Colonic mucosa (tissue), 4 donors: Measurements from ENCODE around the gene CCM2. TPM values are rescaled to one million over a fixed set of nuclear protein-coding genes. Genes with fewer than 3 reads are reported as not detected.

ENCODE experiments used
- DNase-seq: peaks from one replicate; pipeline ENCODE4 v3.0.0-alpha.2; 2020
- H3K27ac ChIP-seq: fragments of 200-600 bp; one replicate; pipeline ENCODE4 v1.8.0; 2021
- H3K27me3 ChIP-seq: fragments of 200-600 bp; one replicate; pipeline ENCODE4 v1.8.0; 2021
- H3K36me3 ChIP-seq: fragments of 200-600 bp; one replicate; pipeline ENCODE4 v1.8.0; 2021
- H3K4me1 ChIP-seq: fragments of 200-600 bp; one replicate; pipeline ENCODE4 v1.8.0; 2021; ENCODE audit warnings: mild to moderate bottlenecking
- H3K4me3 ChIP-seq: fragments of 200-600 bp; one replicate; pipeline ENCODE4 v1.8.0; 2021
- H3K9ac ChIP-seq, 2 donors: one replicate each; pipeline ENCODE4 v1.7.0; 2013; ENCODE audit warnings: control low read depth in 2 of 2, low read depth in 2 of 2, low read length in 2 of 2
- H3K9me3 ChIP-seq: fragments of 200-600 bp; one replicate; pipeline ENCODE4 v1.8.0; 2021
- intact Hi-C: fragments of 100-400 bp; cut with DNase I; formaldehyde crosslinking; loops from one replicate; pipeline ENCODE4 v1.14.1; 2022
- total RNA-seq, 2 donors: library from RNA; stranded (reverse); fragmentation: NEBNext Ultra II Directional in 1 of 2; extraction: Animal tissue kit (Norgen Biotek cat#: 25700) in 1 of 2; gene quantifications; one replicate each; pipeline ENCODE4 v1.2.1, GENCODE V29; 2021
- TF ChIP-seq, protein P1 (sequence below): fragments of 200-600 bp; IDR thresholded peaks from one replicate; pipeline ENCODE4 v1.8.0; 2022; ENCODE audit warnings: antibody characterized with exemption, mild to moderate bottlenecking
- donor health status: healthy.
- donor health status: DM: no; HTN: no; CAD: no.
- donor health status: DM: no; HTN: no; CAD: no.

The CCM2 gene
- total RNA-seq, 2 donors from 2014 or later = 34.8 to 38.0 TPM

- no peak overlapping the region for H3K27ac ChIP-seq
- intact Hi-C loops = loop anchor here (5.0 to 10.0 kb wide), 2 partner anchors 135 to 513 kb away; partner anchors contain the start of gene OGDH
- no peak overlapping the region for H3K4me3 ChIP-seq
- H3K9me3 ChIP-seq = no peaks in the 10 kb centered on the region
- TF ChIP-seq, protein P1, sequence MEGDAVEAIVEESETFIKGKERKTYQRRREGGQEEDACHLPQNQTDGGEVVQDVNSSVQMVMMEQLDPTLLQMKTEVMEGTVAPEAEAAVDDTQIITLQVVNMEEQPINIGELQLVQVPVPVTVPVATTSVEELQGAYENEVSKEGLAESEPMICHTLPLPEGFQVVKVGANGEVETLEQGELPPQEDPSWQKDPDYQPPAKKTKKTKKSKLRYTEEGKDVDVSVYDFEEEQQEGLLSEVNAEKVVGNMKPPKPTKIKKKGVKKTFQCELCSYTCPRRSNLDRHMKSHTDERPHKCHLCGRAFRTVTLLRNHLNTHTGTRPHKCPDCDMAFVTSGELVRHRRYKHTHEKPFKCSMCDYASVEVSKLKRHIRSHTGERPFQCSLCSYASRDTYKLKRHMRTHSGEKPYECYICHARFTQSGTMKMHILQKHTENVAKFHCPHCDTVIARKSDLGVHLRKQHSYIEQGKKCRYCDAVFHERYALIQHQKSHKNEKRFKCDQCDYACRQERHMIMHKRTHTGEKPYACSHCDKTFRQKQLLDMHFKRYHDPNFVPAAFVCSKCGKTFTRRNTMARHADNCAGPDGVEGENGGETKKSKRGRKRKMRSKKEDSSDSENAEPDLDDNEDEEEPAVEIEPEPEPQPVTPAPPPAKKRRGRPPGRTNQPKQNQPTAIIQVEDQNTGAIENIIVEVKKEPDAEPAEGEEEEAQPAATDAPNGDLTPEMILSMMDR = no peak
- DNase-seq = no peak
- H3K9ac ChIP-seq = no peak overlapping the region
- H3K36me3 ChIP-seq = no peaks in the 10 kb centered on the region
- no peaks in the 10 kb centered on the region for H3K27me3 ChIP-seq
- no peaks in the 10 kb centered on the region for H3K4me1 ChIP-seq
Observed at GRCh38 chr7:45117582-45117981, 117.6 kb downstream of the CCM2 start.

GRCh38 chr7:45118292-45118691 is 118.3 kb downstream of the CCM2 start:
- Histone ChIP-seq H3K27ac (no peak overlapping the region), H3K4me3 (no peak overlapping the region), H3K27me3 (no peaks in the 10 kb centered on the region), H3K36me3 (no peaks in the 10 kb centered on the region), H3K9ac (no peak overlapping the region), H3K9me3 (no peaks in the 10 kb centered on the region), H3K4me1 (no peaks in the 10 kb centered on the region)
- intact Hi-C loops = loop anchor here (5.0 to 10.0 kb wide), 2 partner anchors 136 to 513 kb away; partner anchors contain the start of gene OGDH
- TF ChIP-seq, protein P1 = no peak
- DNase-seq = no peak

GRCh38 chr7:45118889-45119331 is 118.9 kb downstream of the CCM2 start:
- Histone ChIP-seq H3K9ac (no peak overlapping the region), H3K36me3 (no peaks in the 10 kb centered on the region), H3K4me1 (no peaks in the 10 kb centered on the region), H3K4me3 (no peak overlapping the region), H3K27ac (no peak overlapping the region), H3K27me3 (no peaks in the 10 kb centered on the region), H3K9me3 (no peaks in the 10 kb centered on the region)
- TF ChIP-seq, protein P1 = no peak
- no peak for DNase-seq
- intact Hi-C loops = loop anchor here (5.0 to 10.0 kb wide), 2 partner anchors 137 to 514 kb away; partner anchors contain the start of gene OGDH

DNA sequence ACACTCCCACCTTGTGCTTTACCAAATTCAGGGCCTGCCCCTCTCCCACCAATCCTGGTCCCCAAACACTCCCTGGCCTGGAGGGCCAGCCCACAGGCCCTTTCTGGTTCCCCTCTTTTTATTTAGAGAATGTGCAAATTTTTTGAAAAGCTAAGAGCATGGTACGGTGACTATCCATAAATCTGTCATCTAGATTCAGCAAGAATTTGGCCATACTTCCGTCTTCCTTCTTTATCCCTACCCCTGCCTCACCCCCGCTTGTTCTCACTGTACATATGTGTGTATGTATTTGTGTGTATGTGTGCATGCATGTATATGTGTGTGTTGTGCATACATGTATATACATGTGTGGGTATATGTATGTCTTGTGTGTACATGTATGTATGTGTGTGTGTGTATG is 119.5 kb downstream of the CCM2 start:
- TF ChIP-seq, protein P1 = no peak
- no peaks in the 10 kb centered on the region for H3K36me3 ChIP-seq
- H3K27ac ChIP-seq = no peak overlapping the region
- no peaks in the 10 kb centered on the region for H3K9me3 ChIP-seq
- no peak overlapping the region for H3K4me3 ChIP-seq
- no peak overlapping the region for H3K9ac ChIP-seq
- no peak for DNase-seq
- no peaks in the 10 kb centered on the region for H3K4me1 ChIP-seq
- H3K27me3 ChIP-seq = no peaks in the 10 kb centered on the region
- intact Hi-C loops = loop anchor here (5.0 to 10.0 kb wide), 2 partner anchors 137 to 515 kb away; partner anchors contain the start of gene OGDH

DNA sequence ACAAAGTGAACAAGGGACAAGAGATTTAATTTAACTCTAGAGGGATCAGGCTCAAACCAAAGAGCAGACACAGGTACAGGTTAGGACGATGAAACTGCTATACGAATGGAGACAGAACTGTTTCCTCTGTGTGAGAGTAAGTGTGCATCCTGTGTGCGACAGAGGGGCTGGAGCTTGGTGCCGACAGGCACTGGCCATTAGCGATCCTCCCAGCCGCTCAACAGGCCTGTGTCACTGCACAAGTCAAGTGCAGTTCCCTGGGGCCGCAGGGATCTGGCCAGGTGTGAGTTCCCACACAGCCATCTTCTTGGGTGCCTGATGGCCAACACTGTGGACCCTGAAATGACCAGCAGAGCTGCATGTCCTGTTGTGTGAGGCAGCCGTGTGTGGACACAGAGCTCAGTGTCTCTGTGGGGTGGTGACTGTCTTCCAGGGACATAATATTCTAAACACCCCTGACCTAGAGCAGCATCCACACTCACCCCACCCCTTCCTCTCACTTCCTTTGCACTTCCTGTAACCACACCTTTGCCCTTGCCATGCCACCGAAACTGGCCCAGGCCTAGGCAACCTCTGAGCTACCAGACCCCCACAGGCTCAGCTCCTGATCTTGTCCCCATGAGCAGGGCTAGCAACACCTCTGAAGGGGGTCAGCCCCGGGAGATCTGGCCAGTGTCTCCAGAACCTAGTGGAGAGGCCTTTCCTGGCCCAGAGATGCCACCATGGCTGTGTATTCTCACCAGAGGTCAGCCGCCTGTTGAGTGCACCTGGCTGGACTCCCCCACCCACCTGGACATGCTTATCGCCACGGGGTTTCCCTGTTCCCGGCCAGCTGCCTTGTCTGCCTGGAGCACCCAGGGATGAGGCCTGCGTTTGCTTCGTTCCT is 123.2 kb downstream of the CCM2 start:
- Histone ChIP-seq H3K9me3 (no peaks in the 10 kb centered on the region), H3K27ac (no peak overlapping the region), H3K9ac (no peak overlapping the region), H3K36me3 (no peaks in the 10 kb centered on the region), H3K27me3 (no peaks in the 10 kb centered on the region), H3K4me3 (no peak overlapping the region), H3K4me1 (no peaks in the 10 kb centered on the region)
- intact Hi-C loops = no loop called here
- no peak for DNase-seq
- TF ChIP-seq, protein P1 = no peak
